ENCODE measurements around the gene NELFB. TPM values are rescaled to one million over a fixed set of nuclear protein-coding genes. Genes with fewer than 3 reads are reported as not detected.

The NELFB gene
- total and polyA plus RNA-seq, 9 of the 15 experiments (the other 6 are each of a cell fraction or from before 2014, with no cell fraction given) = 0.24 to 84.0 (median 29.7) TPM

GRCh38 chr9:137241490-137242268, 13.4 kb upstream of the NELFB start (continued):
- TF ChIP-seq ELK3 (CRISPR knock-in tag; IDR thresholded peaks at IDR 0.05) (no peak), HNRNPL (IDR thresholded peaks at IDR 0.05; ENCODE audit: low read depth, low read length) (0 out of 2 replicates have a peak, but pooled peaks have one; percentile 33), HDGF (IDR thresholded peaks at IDR 0.05) (no peak), ESRRA (IDR thresholded peaks at IDR 0.05; ENCODE audit: borderline replicate concordance, low read depth) (peak; percentile 56), MCM3 (IDR thresholded peaks at IDR 0.05) (no peak), ETV5 (CRISPR knock-in tag; IDR thresholded peaks at IDR 0.05; ENCODE audit: low read depth) (no peak), USF1 (CRISPR knock-in tag; IDR thresholded peaks at IDR 0.05) (no peak; the same call in 1 of the 2 replicates), FOXJ3 (CRISPR knock-in tag; IDR thresholded peaks at IDR 0.05) (no peak), RBM39 (optimal IDR thresholded peaks at IDR 0.05; ENCODE audit: low read depth, low read length) (peak; percentile 11), XRCC4 (IDR thresholded peaks at IDR 0.05; ENCODE audit: extremely low read depth, insufficient read depth, insufficient read length) (no peak), REST (IDR thresholded peaks at IDR 0.05; ENCODE audit: borderline replicate concordance) (no peak), REST (CRISPR knock-in tag; IDR thresholded peaks at IDR 0.05; ENCODE audit: low read depth) (no peak), MCM7 (IDR thresholded peaks at IDR 0.05) (no peak), KAT2B (IDR thresholded peaks at IDR 0.05; ENCODE audit: low read depth, low read length) (no peak), ELF4 (CRISPR knock-in tag; IDR thresholded peaks at IDR 0.05) (0 out of 2 replicates have a peak, but pooled peaks have one; percentile 35), ASH1L (IDR thresholded peaks at IDR 0.05; ENCODE audit: borderline replicate concordance, low read depth, partially characterized antibody) (no peak), TAF9B (IDR thresholded peaks at IDR 0.05; ENCODE audit: partially characterized antibody) (no peak), THAP7 (CRISPR knock-in tag; IDR thresholded peaks at IDR 0.05) (no peak)
